Lower leg skin (tissue), 3 donors: ENCODE results near the gene VWA8.

ENCODE experiments used
- POLR2A ChIP-seq, 2 donors: fragments of 450-650 bp; IDR thresholded peaks; one replicate each; pipeline ENCODE4 v1.6.1; 2016 to 2017; ENCODE audit warnings: antibody characterized with exemption in 2 of 2, mild to moderate bottlenecking in 1 of 2, moderate library complexity in 1 of 2
- TF ChIP-seq, protein P1 (sequence below), 3 donors: fragments of 450-650 bp; IDR thresholded peaks; one replicate each; pipeline ENCODE4 v1.5.1; 2016; ENCODE audit warnings: antibody characterized with exemption in 3 of 3, mild to moderate bottlenecking in 3 of 3, moderate library complexity in 2 of 3

DNA sequence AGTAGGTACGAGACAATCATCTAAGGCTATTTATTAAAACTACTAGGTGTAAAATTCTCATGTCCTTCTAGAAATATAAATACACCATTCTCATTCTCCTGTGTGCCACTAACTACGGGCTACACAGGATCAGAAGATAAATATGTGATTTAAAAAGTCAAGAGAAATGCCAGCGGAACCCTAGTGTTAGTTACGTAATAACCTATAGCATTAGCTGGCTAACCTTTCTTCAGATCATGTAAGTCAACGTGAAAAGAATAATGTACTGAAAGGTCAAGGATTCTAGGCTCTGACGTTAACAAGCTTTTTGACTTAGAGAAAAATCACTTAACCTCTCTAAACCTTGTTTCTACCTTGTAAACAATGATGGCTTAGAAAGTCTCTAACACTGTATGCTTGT, 381.7 kb downstream of the VWA8 start:
- TF ChIP-seq, protein P1, sequence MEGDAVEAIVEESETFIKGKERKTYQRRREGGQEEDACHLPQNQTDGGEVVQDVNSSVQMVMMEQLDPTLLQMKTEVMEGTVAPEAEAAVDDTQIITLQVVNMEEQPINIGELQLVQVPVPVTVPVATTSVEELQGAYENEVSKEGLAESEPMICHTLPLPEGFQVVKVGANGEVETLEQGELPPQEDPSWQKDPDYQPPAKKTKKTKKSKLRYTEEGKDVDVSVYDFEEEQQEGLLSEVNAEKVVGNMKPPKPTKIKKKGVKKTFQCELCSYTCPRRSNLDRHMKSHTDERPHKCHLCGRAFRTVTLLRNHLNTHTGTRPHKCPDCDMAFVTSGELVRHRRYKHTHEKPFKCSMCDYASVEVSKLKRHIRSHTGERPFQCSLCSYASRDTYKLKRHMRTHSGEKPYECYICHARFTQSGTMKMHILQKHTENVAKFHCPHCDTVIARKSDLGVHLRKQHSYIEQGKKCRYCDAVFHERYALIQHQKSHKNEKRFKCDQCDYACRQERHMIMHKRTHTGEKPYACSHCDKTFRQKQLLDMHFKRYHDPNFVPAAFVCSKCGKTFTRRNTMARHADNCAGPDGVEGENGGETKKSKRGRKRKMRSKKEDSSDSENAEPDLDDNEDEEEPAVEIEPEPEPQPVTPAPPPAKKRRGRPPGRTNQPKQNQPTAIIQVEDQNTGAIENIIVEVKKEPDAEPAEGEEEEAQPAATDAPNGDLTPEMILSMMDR (IDR thresholded peaks at IDR 0.05), result no peak
- TF ChIP-seq POLR2A (IDR thresholded peaks at IDR 0.05), result no peak
